Chondrocyte (in vitro differentiated cells): ENCODE results near the gene MOV10. TPM values are rescaled to one million over a fixed set of nuclear protein-coding genes. Genes with fewer than 3 reads are reported as not detected.

ENCODE experiments used
- DNase-seq: peaks from one replicate; pipeline ENCODE4 v3.0.0; 2021; ENCODE audit warnings: mixed read lengths, low spot score
- H3K27ac Mint-ChIP-seq: one replicate; pipeline ENCODE4 v1.8.0; 2021; ENCODE audit warnings: mild to moderate bottlenecking, moderate library complexity, mixed read lengths; ENCODE audit not compliant: unreplicated experiment
- H3K27me3 Mint-ChIP-seq: 2 replicates; pipeline ENCODE4 v1.8.0; 2021; ENCODE audit warnings: low read depth, mixed read lengths
- H3K36me3 Mint-ChIP-seq: 2 replicates; pipeline ENCODE4 v1.8.0; 2021; ENCODE audit warnings: low read depth, mixed read lengths
- H3K4me1 Mint-ChIP-seq: 2 replicates; pipeline ENCODE4 v1.8.0; 2021; ENCODE audit warnings: low read depth, mild to moderate bottlenecking, mixed read lengths
- H3K4me3 Mint-ChIP-seq: one replicate; pipeline ENCODE4 v1.8.0; 2021; ENCODE audit warnings: mild to moderate bottlenecking, moderate library complexity, mixed read lengths; ENCODE audit not compliant: unreplicated experiment
- H3K9me3 Mint-ChIP-seq: 2 replicates; pipeline ENCODE4 v1.8.0; 2021; ENCODE audit warnings: low read depth, mixed read lengths
- CTCF ChIP-seq: fragments of 200-600 bp; sonication (generic); IDR thresholded peaks from 2 replicates; pipeline ENCODE4 v1.5.0; 2021; ENCODE audit warnings: antibody characterized with exemption, mild to moderate bottlenecking, moderate library complexity
- total RNA-seq: library from RNA; stranded (reverse); gene quantifications from 3 replicates; pipeline ENCODE4 v1.2.1, GENCODE V29; 2021

Gene MOV10
- total RNA-seq, 1 donor from 2014 or later, result 45.9 TPM

- peaks cover 20% of the 10 kb centered on the region for H3K4me1 Mint-ChIP-seq
- H3K4me3 Mint-ChIP-seq, result peak overlapping the region; percentile 80
- H3K36me3 Mint-ChIP-seq, result no peaks in the 10 kb centered on the region
- peak overlapping the region; percentile 49 for H3K27ac Mint-ChIP-seq
- H3K9me3 Mint-ChIP-seq, result no peaks in the 10 kb centered on the region
- peaks cover 3% of the 10 kb centered on the region for H3K27me3 Mint-ChIP-seq
- DNase-seq, result peak; percentile 90
- peak; percentile 46 for TF ChIP-seq CTCF
These were observed 40.1 kb downstream of the MOV10 start for GRCh38 chr1:112714313-112715263.

GRCh38 chr1:112715264-112716053 is 41.0 kb downstream of the MOV10 start, which contains the start of gene PPM1J:
Gene PPM1J, minus strand, starts transcription at chr1:112715332. Its CDS starts 31 bp downstream, at chr1:112715301.
- Mint-ChIP-seq H3K9me3 (no peaks in the 10 kb centered on the region), H3K27me3 (peaks cover 3% of the 10 kb centered on the region), H3K27ac (peak within 1 kb of the TSS; percentile 85), H3K4me1 (peaks cover 20% of the 10 kb centered on the region), H3K36me3 (no peaks in the 10 kb centered on the region), H3K4me3 (peak within 1 kb of the TSS; percentile 81)
- no peak for TF ChIP-seq CTCF
- DNase-seq, result peak; percentile 96

GRCh38 chr1:112716133-112716720 is 41.8 kb downstream of the MOV10 start:
- Mint-ChIP-seq H3K27ac (peak overlapping the region; percentile 85), H3K27me3 (peaks cover 3% of the 10 kb centered on the region), H3K4me3 (peak overlapping the region; percentile 81), H3K4me1 (peaks cover 20% of the 10 kb centered on the region), H3K36me3 (no peaks in the 10 kb centered on the region), H3K9me3 (no peaks in the 10 kb centered on the region)
- TF ChIP-seq CTCF, result peak; percentile 96
- no peak for DNase-seq

- Mint-ChIP-seq H3K4me1 (peaks cover 20% of the 10 kb centered on the region), H3K27me3 (peaks cover 3% of the 10 kb centered on the region), H3K9me3 (no peaks in the 10 kb centered on the region), H3K4me3 (no peak overlapping the region), H3K36me3 (no peaks in the 10 kb centered on the region), H3K27ac (no peak overlapping the region)
- TF ChIP-seq CTCF, result no peak
- no peak for DNase-seq
These were observed 42.9 kb downstream of the MOV10 start for GRCh38 chr1:112717263-112717873.
